Gastroesophageal sphincter (tissue), 3 donors: Measurements from ENCODE around the gene TTC21A.

Source experiments
- POLR2A ChIP-seq, 2 donors: fragments of 450-650 bp; IDR thresholded peaks; one replicate each; pipeline ENCODE4 v1.6.1; 2017; ENCODE audit warnings: antibody characterized with exemption in 2 of 2, mild to moderate bottlenecking in 2 of 2, moderate library complexity in 1 of 2
- TF ChIP-seq, protein P1 (sequence below), 4 experiments: fragments of 200-600 bp in 2 of 4; fragments of 450-650 bp in 2 of 4; sonication (generic) in 1 of 4; IDR thresholded peaks; one replicate each; pipeline ENCODE4 v1.5.1; 2017 to 2019; ENCODE audit warnings: antibody characterized with exemption in 4 of 4, mild to moderate bottlenecking in 2 of 4, moderate library complexity in 2 of 4

DNA sequence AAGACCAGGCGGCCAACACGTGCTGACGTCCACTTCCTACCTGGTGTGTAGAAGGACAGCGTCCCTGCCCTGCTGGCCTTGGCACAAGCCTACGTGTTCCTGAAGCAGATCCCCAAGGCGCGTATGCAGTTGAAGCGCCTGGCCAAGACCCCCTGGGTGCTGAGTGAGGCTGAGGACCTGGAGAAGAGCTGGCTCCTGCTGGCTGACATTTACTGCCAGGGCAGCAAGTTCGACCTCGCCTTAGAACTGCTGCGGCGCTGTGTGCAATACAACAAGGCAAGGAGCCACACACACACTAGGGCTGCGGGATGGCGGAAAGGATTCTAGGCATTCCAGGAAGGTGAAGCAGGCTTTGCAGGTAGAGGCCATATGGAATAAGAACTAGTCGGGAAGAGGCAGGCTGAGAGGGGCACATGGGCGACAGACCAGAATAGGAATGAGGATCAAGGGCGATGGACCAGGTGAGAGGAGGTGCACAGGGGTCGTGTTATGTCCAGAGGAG, 30.0 kb downstream of the TTC21A start:
- TF ChIP-seq, protein P1, sequence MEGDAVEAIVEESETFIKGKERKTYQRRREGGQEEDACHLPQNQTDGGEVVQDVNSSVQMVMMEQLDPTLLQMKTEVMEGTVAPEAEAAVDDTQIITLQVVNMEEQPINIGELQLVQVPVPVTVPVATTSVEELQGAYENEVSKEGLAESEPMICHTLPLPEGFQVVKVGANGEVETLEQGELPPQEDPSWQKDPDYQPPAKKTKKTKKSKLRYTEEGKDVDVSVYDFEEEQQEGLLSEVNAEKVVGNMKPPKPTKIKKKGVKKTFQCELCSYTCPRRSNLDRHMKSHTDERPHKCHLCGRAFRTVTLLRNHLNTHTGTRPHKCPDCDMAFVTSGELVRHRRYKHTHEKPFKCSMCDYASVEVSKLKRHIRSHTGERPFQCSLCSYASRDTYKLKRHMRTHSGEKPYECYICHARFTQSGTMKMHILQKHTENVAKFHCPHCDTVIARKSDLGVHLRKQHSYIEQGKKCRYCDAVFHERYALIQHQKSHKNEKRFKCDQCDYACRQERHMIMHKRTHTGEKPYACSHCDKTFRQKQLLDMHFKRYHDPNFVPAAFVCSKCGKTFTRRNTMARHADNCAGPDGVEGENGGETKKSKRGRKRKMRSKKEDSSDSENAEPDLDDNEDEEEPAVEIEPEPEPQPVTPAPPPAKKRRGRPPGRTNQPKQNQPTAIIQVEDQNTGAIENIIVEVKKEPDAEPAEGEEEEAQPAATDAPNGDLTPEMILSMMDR (IDR thresholded peaks at IDR 0.05), result no peak
- TF ChIP-seq POLR2A (IDR thresholded peaks at IDR 0.05), result no peak
